T-cell (primary cell): ENCODE measurements around the gene NACA. TPM values are rescaled to one million over a fixed set of nuclear protein-coding genes. Genes with fewer than 3 reads are reported as not detected.
A peak's percentile ranks its signal among the peaks of the same experiment; 100 is the strongest.

Source experiments
- ATAC-seq, 4 experiments: fragments of 200-7000 bp in 3 of 4; fragments of 150-1000 bp in 1 of 4; cut with Tn5 transposase; replicated peaks in 1 of 4; 1 replicate in 3 of 4; 2 replicates in 1 of 4; pipeline ENCODE4 v1.10.0; 2021; ENCODE audit warnings: moderate library complexity in 3 of 4, mild to moderate bottlenecking in 2 of 4, moderate number of reproducible peaks in 1 of 4
- CTCF ChIA-PET, 2 donors: fragments of 300-600 bp; sonication (Branson Sonifier 250); formaldehyde crosslinking; loops; one replicate each; lab custom pipeline; 2022; ENCODE audit warnings: antibody characterized with exemption in 2 of 2; lab: Charles Lee
- POLR2A ChIA-PET, 2 donors: fragments of 300-600 bp; sonication (Branson Sonifier 250); formaldehyde crosslinking; loops; one replicate each; lab custom pipeline; 2022; ENCODE audit warnings: antibody characterized with exemption in 2 of 2; lab: Charles Lee
- DNase-seq, 35 experiments: peaks; one replicate each; pipeline versions ENCODE4 v3.0.0 to v3.0.0-alpha.2; 2013 to 2023
- H3K27ac ChIP-seq: one replicate; pipeline ENCODE4 v1.5.1; 2013; ENCODE audit warnings: low read length
- H3K27me3 ChIP-seq, 2 experiments: replicated peaks in 1 of 2; 1 replicate in 1 of 2; 2 replicates in 1 of 2; pipeline versions ENCODE4 v1.6.1 to v1.7.0; 2013; ENCODE audit warnings: low read length in 1 of 2, mixed read lengths in 1 of 2; ENCODE audit not compliant: control insufficient read depth in 2 of 2, insufficient read depth in 2 of 2; ENCODE audit errors: extremely low read depth in 1 of 2
- H3K36me3 ChIP-seq, 2 donors: 1 replicate in 1 of 2; 2 replicates in 1 of 2; pipeline versions ENCODE4 v1.6.1 to v1.7.0; 2013; ENCODE audit warnings: low read length in 1 of 2; ENCODE audit not compliant: control insufficient read depth in 2 of 2, insufficient read depth in 1 of 2; ENCODE audit errors: extremely low read depth in 1 of 2
- H3K4me1 ChIP-seq, 2 experiments: 1 replicate in 1 of 2; 2 replicates in 1 of 2; pipeline versions ENCODE4 v1.6.1 to v1.7.0; 2013; ENCODE audit warnings: low read length in 2 of 2, mixed read lengths in 1 of 2; ENCODE audit not compliant: insufficient read depth in 2 of 2, control insufficient read depth in 1 of 2; ENCODE audit errors: extremely low read depth in 1 of 2
- H3K4me3 ChIP-seq, 2 donors: 1 replicate in 1 of 2; 2 replicates in 1 of 2; pipeline versions ENCODE4 v1.5.1 to v1.7.0; 2013; ENCODE audit warnings: mild to moderate bottlenecking in 2 of 2, low read length in 1 of 2, moderate library complexity in 1 of 2; ENCODE audit not compliant: control insufficient read depth in 1 of 2; ENCODE audit errors: extremely low read depth in 1 of 2
- H3K9me3 ChIP-seq: 2 replicates; pipeline ENCODE4 v1.7.0; 2013
- H3K27ac Mint-ChIP-seq, 2 donors: one replicate each; pipeline ENCODE4 v1.8.0; 2020 to 2021; ENCODE audit warnings: mild to moderate bottlenecking in 2 of 2, mixed read lengths in 2 of 2
- H3K27me3 Mint-ChIP-seq, 2 donors: one replicate each; pipeline ENCODE4 v1.8.0; 2021 to 2022; ENCODE audit warnings: mixed read lengths in 2 of 2
- H3K36me3 Mint-ChIP-seq: one replicate; pipeline ENCODE4 v1.8.0; 2021; ENCODE audit warnings: mixed read lengths
- H3K4me1 Mint-ChIP-seq, 3 donors: one replicate each; pipeline ENCODE4 v1.8.0; 2020 to 2022; ENCODE audit warnings: mixed read lengths in 3 of 3, mild to moderate bottlenecking in 1 of 3
- H3K4me3 Mint-ChIP-seq, 3 donors: one replicate each; pipeline ENCODE4 v1.8.0; 2020 to 2022; ENCODE audit warnings: mild to moderate bottlenecking in 3 of 3, mixed read lengths in 3 of 3, moderate library complexity in 3 of 3
- H3K9me3 Mint-ChIP-seq, 3 donors: one replicate each; pipeline ENCODE4 v1.8.0; 2020 to 2022; ENCODE audit warnings: mixed read lengths in 3 of 3
- WGBS: methylation state at CpG from one replicate; pipeline ENCODE4 v1.1.5; 2013; ENCODE audit warnings: missing lambda C conversion rate; ENCODE audit not compliant: insufficient coverage; 5-methylcytosine and 5-hydroxymethylcytosine counted together
- total RNA-seq, 35 experiments: library from RNA in 6 of 35; stranded (reverse) in 6 of 35; fragments of 120-200 nt in 1 of 35; gene quantifications; one replicate each; pipeline versions ENCODE4 v1.2.1 to v1.2.4 and lab custom pipeline; 2013 to 2026

NACA gene
- 1,000 to 10,000 TPM; 1,098 to 1,258 (median 1,167) TPM for total RNA-seq
- 2,457 TPM for total RNA-seq (2013)
- 439 to 670 (median 519) reads per million in 29 experiments for total RNA-seq (lab: John Stamatoyannopoulos, UW)

GRCh38 chr12:56724972-56725722, at the start of gene NACA:
TSS of gene NACA (minus strand) at chr12:56725299. CDS start at chr12:56724521, 778 bp downstream.
- peaks cover 0 to 24% of the 10 kb centered on the region in 2 donors for H3K36me3 ChIP-seq
- ChIA-PET CTCF (interaction anchor here (0.5 to 1.9 kb wide), 12 partner anchors 27 to 386 kb away, joined by 3 to 9 read pairs (median 4); partner anchors contain the start of genes ATP5F1B (in 1 of the 2), PRIM1 (in 1 of the 2), PTGES3 (in 1 of the 2) and STAT6 (in 1 of the 2)), POLR2A (interaction anchor here (0.5 to 1.4 kb wide), 11 partner anchors 23 to 623 kb away, joined by 3 to 14 read pairs (median 4); partner anchors contain the start of genes ATP5F1B (in 1 of the 2) and PTGES3 (in 1 of the 2))
- ATAC-seq (peak; percentile 94 to 97 (median 96)), DNase-seq (peak; percentile 86 to 100 (median 98))
- H3K4me1 ChIP-seq, result peaks cover 34 to 44% of the 10 kb centered on the region in 2 experiments
- peak within 1 kb of the TSS; percentile 90 for H3K27ac ChIP-seq
- WGBS, result under 1% methylated on average over 37 of the region's 46 CpGs
- no peaks in the 10 kb centered on the region for H3K9me3 Mint-ChIP-seq
- H3K4me3 Mint-ChIP-seq, result peak within 1 kb of the TSS; percentile 96 to 99 (median 98)
- H3K4me1 Mint-ChIP-seq, result peaks cover 49 to 60% (median 55%) of the 10 kb centered on the region in 3 donors
- peak within 1 kb of the TSS; percentile 90 to 97 for H3K27ac Mint-ChIP-seq
- peaks cover 27% of the 10 kb centered on the region for H3K36me3 Mint-ChIP-seq
- no peaks in the 10 kb centered on the region for H3K9me3 ChIP-seq
- no peaks in the 10 kb centered on the region for H3K27me3 ChIP-seq
- no peaks in the 10 kb centered on the region for H3K27me3 Mint-ChIP-seq
- H3K4me3 ChIP-seq, result peak within 1 kb of the TSS; percentile 89 to 97

- Mint-ChIP-seq H3K27me3 (no peaks in the 10 kb centered on the region), H3K4me3 (no peak overlapping the region), H3K4me1 (no peaks in the 10 kb centered on the region), H3K36me3 (no peaks in the 10 kb centered on the region), H3K9me3 (no peaks in the 10 kb centered on the region), H3K27ac (no peak overlapping the region)
- Histone ChIP-seq H3K27me3 (no peaks in the 10 kb centered on the region), H3K27ac (no peak overlapping the region), H3K9me3 (no peaks in the 10 kb centered on the region), H3K4me1 (no peaks in the 10 kb centered on the region), H3K36me3 (no peaks in the 10 kb centered on the region), H3K4me3 (no peak overlapping the region)
- CTCF ChIA-PET, result no interaction called here
- DNase-seq (no peak), ATAC-seq (no peak)
- POLR2A ChIA-PET, result no interaction called here
- no CpG with 5 or more reads among the region's 2 CpGs for WGBS
These were observed 48.0 kb upstream of the NACA start for GRCh38 chr12:56773113-56773512.

GRCh38 chr12:56772625-56773024, 47.5 kb upstream of the NACA start:
- H3K4me3 Mint-ChIP-seq, result no peak overlapping the region
- H3K9me3 Mint-ChIP-seq, result no peaks in the 10 kb centered on the region
- no peaks in the 10 kb centered on the region for H3K27me3 ChIP-seq
- H3K4me1 ChIP-seq, result no peaks in the 10 kb centered on the region
- H3K27ac ChIP-seq, result no peak overlapping the region
- H3K27me3 Mint-ChIP-seq, result no peaks in the 10 kb centered on the region
- H3K4me3 ChIP-seq, result no peak overlapping the region
- CTCF ChIA-PET, result no interaction called here
- no peaks in the 10 kb centered on the region for H3K36me3 ChIP-seq
- H3K27ac Mint-ChIP-seq, result no peak overlapping the region
- no peaks in the 10 kb centered on the region for H3K9me3 ChIP-seq
- POLR2A ChIA-PET, result no interaction called here
- DNase-seq (no peak), ATAC-seq (no peak)
- 100% methylated on average over 3 of the region's 5 CpGs for WGBS
- H3K4me1 Mint-ChIP-seq, result no peaks in the 10 kb centered on the region
- no peaks in the 10 kb centered on the region for H3K36me3 Mint-ChIP-seq

- Mint-ChIP-seq H3K4me3 (no peak overlapping the region), H3K9me3 (no peaks in the 10 kb centered on the region), H3K36me3 (no peaks in the 10 kb centered on the region), H3K27me3 (no peaks in the 10 kb centered on the region), H3K4me1 (peaks cover 0 to 2% (median 0%) of the 10 kb centered on the region in 3 donors), H3K27ac (no peak overlapping the region)
- Histone ChIP-seq H3K27me3 (no peaks in the 10 kb centered on the region), H3K27ac (no peak overlapping the region), H3K4me3 (no peak overlapping the region), H3K9me3 (no peaks in the 10 kb centered on the region), H3K36me3 (no peaks in the 10 kb centered on the region), H3K4me1 (no peaks in the 10 kb centered on the region)
- 88% methylated on average over 3 of the region's 3 CpGs for WGBS
- DNase-seq, result no peak
- ATAC-seq, result no peak
- ChIA-PET POLR2A (interaction anchor here in 1 of 2 donors (0.7 kb wide), 1 partner anchor 26 kb away, joined by 5 read pairs; no protein-coding TSS in a partner anchor), CTCF (interaction anchor here (0.7 to 0.8 kb wide), 3 partner anchors 49 to 1078 kb away, joined by 3 to 4 read pairs (median 3); no protein-coding TSS in a partner anchor)
These were observed 44.8 kb upstream of the NACA start for GRCh38 chr12:56769868-56770267.

GRCh38 chr12:56768424-56768823, 43.3 kb upstream of the NACA start:
- no peak overlapping the region for H3K4me3 Mint-ChIP-seq
- no peak overlapping the region for H3K27ac ChIP-seq
- ChIA-PET POLR2A (interaction anchor here in 1 of 2 donors (0.5 kb wide), 1 partner anchor 9 kb away, joined by 5 read pairs; no protein-coding TSS in a partner anchor), CTCF (interaction anchor here in 1 of 2 donors (0.6 kb wide), 1 partner anchor 243 kb away, joined by 3 read pairs; no protein-coding TSS in a partner anchor)
- WGBS, result 93% methylated on average over 5 of the region's 5 CpGs
- no peaks in the 10 kb centered on the region for H3K27me3 ChIP-seq
- H3K9me3 ChIP-seq, result no peaks in the 10 kb centered on the region
- no peak overlapping the region for H3K27ac Mint-ChIP-seq
- H3K4me3 ChIP-seq, result no peak overlapping the region
- H3K4me1 ChIP-seq, result no peaks in the 10 kb centered on the region
- no peak for DNase-seq
- no peaks in the 10 kb centered on the region for H3K27me3 Mint-ChIP-seq
- no peaks in the 10 kb centered on the region for H3K36me3 ChIP-seq
- no peaks in the 10 kb centered on the region for H3K36me3 Mint-ChIP-seq
- H3K4me1 Mint-ChIP-seq, result peaks cover 0 to 2% (median 0%) of the 10 kb centered on the region in 3 donors
- H3K9me3 Mint-ChIP-seq, result no peaks in the 10 kb centered on the region
- no peak for ATAC-seq

GRCh38 chr12:56766535-56766934, 41.4 kb upstream of the NACA start:
- Mint-ChIP-seq H3K4me3 (no peak overlapping the region), H3K36me3 (no peaks in the 10 kb centered on the region), H3K4me1 (peaks cover 0 to 2% (median 0%) of the 10 kb centered on the region in 3 donors), H3K27ac (no peak overlapping the region), H3K27me3 (peaks cover 0 to 3% of the 10 kb centered on the region in 2 donors), H3K9me3 (no peaks in the 10 kb centered on the region)
- ChIA-PET POLR2A (no interaction called here), CTCF (interaction anchor here in 1 of 2 donors (1.0 kb wide), 1 partner anchor 303 kb away, joined by 3 read pairs; no protein-coding TSS in a partner anchor)
- no peak for DNase-seq
- Histone ChIP-seq H3K9me3 (no peaks in the 10 kb centered on the region), H3K27me3 (no peaks in the 10 kb centered on the region), H3K4me3 (no peak overlapping the region), H3K4me1 (no peaks in the 10 kb centered on the region), H3K36me3 (no peaks in the 10 kb centered on the region), H3K27ac (no peak overlapping the region)
- ATAC-seq, result no peak
- 88% methylated on average over 6 of the region's 6 CpGs for WGBS
